ENCODE results near the gene MANBA. TPM values are rescaled to one million over a fixed set of nuclear protein-coding genes. Genes with fewer than 3 reads are reported as not detected.
A peak's percentile ranks its signal among the peaks of the same experiment; 100 is the strongest.
"Not testable (repeated sequence)": the region's sequence is repeated elsewhere in the genome, so short reads cannot be mapped to it uniquely, and the experiment has no call there.

MANBA gene
- total RNA-seq, 1 donor from 2014 or later = 22.4 TPM

DNA sequence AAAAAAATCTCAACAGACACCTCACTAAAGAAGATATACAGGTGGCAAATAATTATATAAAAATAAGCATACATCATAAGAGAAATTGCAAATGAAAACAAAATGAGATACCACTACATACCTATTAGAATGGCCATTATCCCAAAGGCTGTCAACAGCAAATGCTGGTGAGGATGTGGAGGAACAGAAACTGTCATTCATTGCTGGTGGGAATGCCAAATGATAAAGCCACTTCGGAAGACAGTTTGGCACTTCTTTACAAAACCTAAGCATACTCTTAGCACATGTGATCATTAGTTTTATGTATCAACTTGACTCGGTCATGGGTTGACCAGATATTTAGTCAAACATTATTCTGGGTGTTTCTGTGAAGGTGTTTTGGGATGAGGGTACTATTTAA lies 13.5 kb upstream of the MANBA start:
- no peak for DNase-seq
- ATAC-seq (ENCODE audit: poor library complexity) = peak; percentile 89
- intact Hi-C loops (cut with DNase I) = no loop called here

DNA sequence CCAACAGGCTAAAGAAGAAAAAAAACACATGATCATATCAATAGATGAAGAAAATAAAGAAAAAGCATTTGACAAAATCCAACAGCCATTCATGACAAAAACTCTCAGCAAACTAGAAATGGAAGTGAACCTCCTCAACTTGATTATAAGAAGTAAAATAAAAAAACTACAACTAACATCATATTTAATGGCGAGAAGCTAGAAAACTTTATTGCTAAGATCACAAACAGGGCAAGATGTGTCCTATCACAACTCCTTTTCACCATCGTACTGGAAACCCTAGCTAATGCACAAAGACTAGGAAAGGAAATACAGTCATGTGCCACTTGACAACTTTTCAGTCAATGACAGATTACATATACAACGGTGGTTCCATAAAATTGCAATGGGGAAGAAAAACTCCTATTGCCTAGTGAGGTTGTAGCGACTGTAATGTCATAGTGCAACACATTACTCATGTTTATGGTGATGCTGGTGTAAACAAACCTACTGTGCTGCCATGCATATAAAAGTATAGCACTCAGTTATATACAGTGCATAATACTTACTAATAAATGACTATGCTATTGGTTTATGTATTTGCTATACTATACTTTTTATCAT lies 12.1 kb upstream of the MANBA start:
- intact Hi-C loops (cut with DNase I) = no loop called here
- no peak for DNase-seq
- no peak for ATAC-seq (ENCODE audit: poor library complexity)

DNA sequence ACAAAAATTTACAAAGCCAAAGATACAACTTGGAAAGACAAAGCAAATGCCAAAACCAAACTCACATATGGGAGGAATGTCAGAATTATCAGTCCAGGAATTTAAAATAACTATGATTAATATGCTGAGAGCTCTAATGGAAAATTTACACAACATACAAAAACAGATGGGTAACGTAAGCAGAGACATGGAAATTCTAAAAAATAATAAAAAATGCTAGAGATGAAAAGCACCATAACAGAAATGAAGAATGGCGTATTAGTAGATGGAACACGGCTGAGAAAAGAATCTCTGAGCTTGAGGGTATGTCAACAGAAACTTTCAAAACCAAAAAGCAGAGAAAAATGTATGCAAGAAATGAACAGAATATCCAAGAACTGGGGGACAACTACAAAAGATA lies 4.1 kb upstream of the MANBA start:
- ATAC-seq (ENCODE audit: poor library complexity) (no peak), DNase-seq (no peak)
- intact Hi-C loops (cut with DNase I) = loop anchor here (5.0 kb wide), 1 partner anchor 62 kb away; the partner anchor contains the start of gene UBE2D3

DNA sequence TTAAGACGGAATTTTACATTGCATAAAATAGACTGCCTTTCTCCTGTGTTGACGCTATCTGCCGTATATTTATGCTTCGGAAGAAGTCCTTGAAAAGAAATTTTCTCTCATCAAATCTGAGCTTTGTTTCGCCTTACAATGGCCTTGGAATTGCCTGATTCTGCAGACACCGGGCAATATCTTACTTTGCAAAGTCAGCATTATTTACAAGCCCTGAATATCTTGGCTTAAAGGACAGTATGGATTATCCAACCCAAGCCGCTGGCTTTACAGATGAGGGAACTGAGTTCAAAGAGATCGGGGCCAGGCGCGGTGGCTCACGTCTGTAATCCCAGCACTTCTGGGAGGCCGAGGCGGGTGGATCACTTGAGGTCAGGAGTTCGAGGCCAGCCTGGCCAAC lies 1.1 kb upstream of the MANBA start:
- no peak for DNase-seq
- no peak for ATAC-seq (ENCODE audit: poor library complexity)
- intact Hi-C loops (cut with DNase I) = loop anchor here (5.0 kb wide), 1 partner anchor 65 kb away; the partner anchor contains the start of gene UBE2D3

DNA sequence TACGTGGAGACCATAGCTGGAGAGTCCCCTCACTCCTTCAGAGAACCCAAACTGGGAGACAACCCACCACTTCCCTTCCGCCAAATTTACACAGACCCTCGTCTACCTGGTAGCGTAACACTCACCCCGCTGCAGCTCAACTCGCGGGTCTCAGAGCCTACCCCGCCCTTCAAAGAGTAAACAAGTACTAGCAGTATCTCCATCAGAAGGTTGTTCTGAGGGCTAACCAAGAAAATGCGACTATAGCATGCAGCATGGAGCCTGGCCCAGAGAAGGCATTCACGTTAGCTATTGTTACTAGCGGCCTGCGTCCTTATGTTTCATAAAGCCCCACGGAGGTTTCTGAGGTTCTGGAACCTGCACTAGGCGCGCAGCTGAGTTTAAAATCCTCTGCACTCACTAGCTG lies 531 bp upstream of the MANBA start:
- ATAC-seq (ENCODE audit: poor library complexity) = peak; percentile 25
- intact Hi-C loops (cut with DNase I) = loop anchor here (5.0 kb wide), 1 partner anchor 66 kb away; the partner anchor contains the start of gene UBE2D3

DNA sequence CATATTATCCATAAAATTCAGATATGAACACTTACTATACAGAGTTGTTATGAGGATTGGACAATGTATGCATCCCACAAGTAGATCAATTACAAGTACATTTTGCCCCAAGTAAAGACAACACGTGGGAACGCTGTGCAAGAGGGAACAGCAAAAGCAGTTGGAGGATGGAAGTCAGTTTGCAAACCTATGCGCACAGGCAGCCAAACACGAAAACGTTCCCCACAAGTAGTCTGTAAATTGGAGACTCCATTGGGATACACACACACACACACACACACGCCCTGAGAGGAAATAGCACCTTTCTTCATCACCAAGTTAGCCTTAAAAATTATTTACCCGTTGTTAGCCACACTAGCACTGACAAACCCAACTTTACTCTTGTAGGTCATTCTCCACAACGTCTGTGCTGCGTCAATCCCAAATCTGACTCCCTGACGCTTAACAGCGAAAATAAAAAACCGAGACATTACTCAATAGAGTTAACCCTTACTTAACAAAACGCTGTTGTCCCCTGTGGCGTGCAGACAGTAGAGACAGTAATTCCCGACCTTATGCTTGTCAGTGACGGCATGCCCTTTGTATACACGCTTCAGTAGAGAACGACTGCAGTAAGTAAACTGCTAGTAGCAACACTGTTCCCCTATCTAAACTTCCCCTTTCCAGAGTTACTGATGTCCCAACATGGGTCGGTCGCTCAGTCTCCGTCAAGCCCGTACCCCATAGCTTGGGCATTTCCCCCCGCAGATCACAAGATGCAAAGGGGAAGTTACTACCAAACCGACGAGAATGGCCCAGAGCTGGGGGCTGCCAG lies 730 bp downstream of the MANBA start:
- intact Hi-C loops (cut with DNase I) = loop anchor here (5.0 kb wide), 1 partner anchor 67 kb away; the partner anchor contains the start of gene UBE2D3
- no peak for DNase-seq
- ATAC-seq (ENCODE audit: poor library complexity) = peak; percentile 65

More for the DNA sequence above, 531 bp upstream of the MANBA start:
- DNase-seq = no peak

DNA sequence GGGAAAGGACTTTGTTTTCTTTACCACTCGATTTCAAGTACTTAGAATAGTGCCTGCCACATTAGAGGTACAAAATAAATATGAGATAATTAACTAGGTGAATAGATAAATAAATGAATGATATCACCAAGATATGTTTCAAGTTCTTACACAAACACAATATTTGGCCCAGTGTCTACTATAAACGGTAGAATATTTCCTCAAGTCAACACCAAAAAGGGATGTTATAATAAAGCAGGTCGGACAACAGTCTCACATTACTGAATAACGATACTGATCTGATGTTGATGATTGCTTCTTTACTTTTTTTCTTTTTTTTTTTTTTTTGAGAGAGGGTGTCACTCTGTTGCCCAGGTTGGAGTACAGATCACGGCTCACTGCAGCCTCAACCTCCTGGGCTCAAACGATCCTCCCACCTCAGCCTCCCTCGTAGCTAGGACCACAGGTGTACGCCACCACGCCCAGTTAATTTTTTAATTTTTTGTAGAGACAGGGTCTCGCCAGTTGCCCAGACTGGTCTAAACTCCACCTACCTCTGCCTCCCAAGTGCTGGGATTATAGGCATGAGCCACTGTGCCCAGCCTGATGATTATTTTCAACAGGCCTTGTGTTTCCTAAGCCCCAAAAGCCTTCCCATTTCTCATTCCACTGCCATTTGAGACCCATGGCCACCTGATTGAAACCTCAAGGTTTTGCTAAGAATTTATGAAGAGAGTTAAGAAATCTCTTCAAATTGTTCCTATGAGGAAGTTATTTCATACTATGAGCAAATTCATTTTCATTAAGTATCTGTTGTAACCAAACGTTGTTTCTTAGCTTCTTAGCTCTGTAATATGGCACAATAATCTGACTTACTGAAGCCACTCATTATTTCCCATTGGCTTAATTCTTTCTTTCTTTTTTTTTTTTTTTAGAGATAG lies 2.3 kb downstream of the MANBA start:
- intact Hi-C loops (cut with DNase I) = no loop called here
- no peak for ATAC-seq (ENCODE audit: poor library complexity)
- no peak for DNase-seq

DNA sequence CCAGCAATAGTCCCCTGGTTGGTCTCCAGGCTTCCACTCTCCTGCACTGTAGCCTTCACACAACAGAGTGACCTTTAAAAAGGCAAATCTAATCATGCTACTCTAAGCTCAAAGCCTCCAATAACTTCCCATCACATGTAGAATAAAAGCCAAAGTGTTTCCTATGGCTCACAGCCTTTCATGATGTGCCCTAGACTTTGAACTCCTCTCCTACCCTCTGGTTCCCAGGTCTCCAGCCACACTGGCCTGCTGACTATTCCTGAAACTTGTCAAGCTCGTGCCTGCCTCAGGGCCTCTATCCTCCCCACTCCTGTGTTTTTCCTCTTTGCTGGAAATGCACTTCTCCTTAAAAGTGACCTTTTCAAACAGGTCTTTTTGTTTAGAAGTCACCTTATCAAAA lies 3.1 kb downstream of the MANBA start:
- intact Hi-C loops (cut with DNase I) = no loop called here
- ATAC-seq (ENCODE audit: poor library complexity) (no peak), DNase-seq (no peak)

DNA sequence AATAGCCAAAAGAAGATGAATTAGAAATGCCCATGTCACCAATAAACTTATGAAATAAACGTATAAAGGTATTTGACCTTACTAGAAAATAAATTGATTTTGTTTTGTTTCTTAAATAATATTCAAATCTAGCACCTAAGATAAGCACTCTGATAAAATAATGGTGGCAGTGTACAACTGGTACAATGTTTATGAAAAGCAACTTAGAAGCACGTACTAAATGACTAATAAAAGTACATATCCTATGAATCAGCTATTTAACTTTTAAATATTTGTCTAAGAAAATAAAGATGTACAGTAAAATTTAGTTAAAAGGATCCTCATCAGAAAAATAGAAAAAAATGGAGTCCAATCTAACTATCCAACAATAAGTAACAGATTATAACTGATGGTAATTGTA lies 6.7 kb downstream of the MANBA start:
- intact Hi-C loops (cut with DNase I) = no loop called here
- no peak for ATAC-seq (ENCODE audit: poor library complexity)
- no peak for DNase-seq

DNA sequence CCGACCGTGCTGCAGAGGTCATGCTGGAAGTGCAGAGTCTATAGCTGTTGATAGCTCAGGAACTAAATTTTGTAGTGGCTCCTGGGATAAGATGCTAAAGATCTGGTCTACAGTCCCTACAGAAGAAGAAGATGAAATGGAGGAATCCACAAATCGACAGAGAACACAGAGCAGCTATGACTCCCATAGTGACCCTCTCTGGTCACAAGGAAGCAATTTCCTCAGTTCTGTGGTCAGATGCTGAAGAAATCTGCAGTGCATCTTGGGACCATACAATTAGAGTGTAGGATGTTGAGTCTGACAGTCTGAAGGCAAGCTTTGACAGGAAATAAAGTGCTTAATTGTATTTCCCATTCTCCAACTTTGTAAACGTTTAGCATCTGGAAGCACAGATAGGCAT lies 8.8 kb downstream of the MANBA start:
- intact Hi-C loops (cut with DNase I) = no loop called here
- no peak for DNase-seq
- ATAC-seq (ENCODE audit: poor library complexity) = no peak

DNA sequence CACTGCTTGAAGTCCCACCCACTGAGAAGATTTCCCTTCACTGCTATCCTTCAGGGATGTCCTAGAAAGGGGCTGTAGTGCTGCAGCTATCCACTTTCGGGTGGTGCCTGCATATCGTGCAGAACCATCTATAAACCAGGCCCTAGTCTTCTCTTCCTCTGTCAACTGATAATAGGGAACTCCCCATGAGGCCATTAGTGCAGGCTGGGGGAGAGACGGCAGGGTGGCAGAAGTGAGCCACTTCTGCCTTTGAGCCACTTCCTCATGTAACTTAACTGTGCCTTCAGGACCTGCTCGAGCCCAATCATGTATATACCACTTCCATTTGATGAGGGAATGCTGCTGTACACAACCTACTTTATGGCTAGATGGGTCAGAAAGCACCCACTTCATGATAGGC lies 17.4 kb downstream of the MANBA start:
- peak; percentile 55 for ATAC-seq (ENCODE audit: poor library complexity)
- intact Hi-C loops (cut with DNase I); DNase-seq: not testable (repeated sequence)

DNA sequence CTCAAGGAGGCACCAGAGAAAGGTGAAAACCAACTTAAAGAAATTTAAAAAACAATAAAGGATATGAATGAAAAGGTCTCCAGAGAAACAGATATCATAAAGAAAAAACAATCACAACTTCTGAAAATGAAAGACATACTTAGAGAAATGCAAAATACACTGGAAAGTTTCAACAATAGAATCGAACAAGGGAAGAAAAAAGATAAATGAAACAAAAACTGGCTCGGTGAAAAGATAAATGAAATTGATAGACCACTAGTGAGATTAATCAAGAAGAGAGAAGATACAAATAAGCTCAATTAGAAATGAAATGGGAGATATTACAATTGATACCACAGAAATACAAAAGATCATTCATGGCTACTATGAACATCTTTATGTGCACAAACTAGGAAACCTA lies 22.0 kb downstream of the MANBA start:
- DNase-seq; ATAC-seq (ENCODE audit: poor library complexity); intact Hi-C loops (cut with DNase I): not testable (repeated sequence)

DNA sequence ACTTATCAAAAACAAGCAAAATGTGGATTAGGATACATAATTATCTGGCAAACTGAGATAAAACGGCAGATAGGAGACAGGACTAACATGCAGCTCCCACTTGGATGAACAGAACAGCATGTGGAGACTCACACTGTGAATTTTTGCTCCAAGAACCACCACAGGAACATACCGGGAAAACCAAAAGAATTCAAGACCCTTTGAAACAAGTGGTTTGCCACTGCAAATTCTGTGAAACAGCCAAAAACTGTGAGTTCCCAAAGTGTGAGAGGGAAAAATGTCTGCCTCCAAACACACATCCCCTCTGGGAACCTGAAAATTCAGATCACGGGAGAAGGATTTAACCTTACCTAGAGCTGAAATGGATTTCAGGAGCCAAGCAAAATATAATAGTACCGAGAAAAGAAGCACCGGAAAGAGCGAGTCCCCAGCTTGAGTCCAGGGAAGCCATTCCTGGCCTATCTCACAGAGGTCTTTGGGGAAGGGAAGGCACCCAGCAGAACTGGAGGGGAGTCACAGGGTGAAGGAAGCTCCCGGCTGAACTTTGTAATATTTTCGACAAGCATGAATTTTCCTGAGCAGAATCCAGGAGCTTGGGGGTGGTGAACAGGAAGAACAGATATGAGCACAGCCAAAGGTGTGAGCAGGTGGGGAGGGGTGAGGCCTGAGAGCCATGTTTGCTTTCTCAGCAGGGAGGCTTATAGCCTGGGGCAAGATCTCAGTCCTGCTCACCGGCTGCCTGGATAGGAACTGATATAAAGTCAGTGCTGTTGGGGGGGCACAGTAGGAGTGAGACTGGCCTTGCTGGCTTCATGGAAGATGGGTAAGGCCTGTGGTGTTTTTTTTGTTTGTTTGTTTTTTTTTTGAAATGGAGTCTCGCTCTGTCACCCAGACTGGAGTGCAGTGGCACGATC lies 23.9 kb downstream of the MANBA start:
- DNase-seq = no peak
- no peak for ATAC-seq (ENCODE audit: poor library complexity)
- intact Hi-C loops (cut with DNase I) = no loop called here

DNA sequence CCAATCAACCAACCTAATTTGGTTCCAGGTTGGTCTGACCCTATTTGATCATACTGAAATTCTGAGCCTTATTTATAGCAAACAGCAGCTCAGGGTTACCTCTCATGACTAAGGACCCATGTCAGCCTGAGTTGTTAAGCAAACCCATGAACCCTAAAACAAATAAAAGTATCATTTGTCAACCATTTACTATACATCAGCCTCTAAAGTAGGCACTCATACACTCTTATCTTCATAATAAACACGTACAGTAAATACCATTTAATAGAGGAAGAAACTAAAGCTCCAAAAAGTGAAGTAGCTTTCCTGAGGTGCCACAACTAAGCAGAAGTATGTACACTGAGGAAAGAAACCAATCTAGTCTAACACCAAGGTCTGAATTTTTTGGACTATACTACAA lies 25.2 kb downstream of the MANBA start:
- no peak for DNase-seq
- intact Hi-C loops (cut with DNase I) = no loop called here
- no peak for ATAC-seq (ENCODE audit: poor library complexity)

DNA sequence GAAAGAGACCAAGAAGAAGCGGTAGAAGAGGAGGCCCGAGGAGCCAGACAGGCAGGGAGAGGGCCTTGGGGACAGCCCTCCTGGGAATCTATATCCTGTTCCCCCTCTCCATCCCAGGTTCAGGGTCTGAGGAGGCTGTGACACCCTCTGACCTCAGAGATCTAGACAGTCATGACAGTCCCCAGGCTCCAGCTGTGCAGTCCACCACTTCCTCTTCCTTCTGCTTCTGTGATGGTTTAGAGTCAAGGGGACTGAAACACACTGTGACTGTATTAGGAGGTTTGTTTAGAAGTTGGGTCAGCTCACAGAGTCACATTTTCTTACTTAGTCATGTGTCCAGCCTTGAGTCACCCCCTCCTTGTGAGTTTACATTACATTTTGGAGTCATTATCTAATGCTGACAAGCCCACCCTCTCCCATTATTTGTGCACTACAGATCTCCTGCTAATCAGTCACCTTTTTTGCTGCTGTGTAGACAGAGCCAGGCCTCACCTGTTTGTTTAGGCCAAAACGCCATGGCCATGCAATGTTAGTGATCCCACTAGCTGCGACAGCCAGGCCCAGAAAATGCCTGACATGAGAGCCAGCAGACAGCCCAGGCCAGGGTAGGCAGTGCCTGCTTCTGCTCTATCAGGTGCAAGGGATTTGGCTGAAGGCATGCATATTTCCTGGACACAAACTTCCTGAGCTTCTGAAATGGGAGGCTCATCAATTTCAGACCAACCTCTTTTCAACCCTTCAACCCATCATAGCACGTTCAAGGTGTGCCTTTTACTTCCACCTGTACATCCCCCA lies 26.0 kb downstream of the MANBA start:
- DNase-seq (no peak), ATAC-seq (ENCODE audit: poor library complexity) (peak; percentile 64)
- intact Hi-C loops (cut with DNase I) = no loop called here

DNA sequence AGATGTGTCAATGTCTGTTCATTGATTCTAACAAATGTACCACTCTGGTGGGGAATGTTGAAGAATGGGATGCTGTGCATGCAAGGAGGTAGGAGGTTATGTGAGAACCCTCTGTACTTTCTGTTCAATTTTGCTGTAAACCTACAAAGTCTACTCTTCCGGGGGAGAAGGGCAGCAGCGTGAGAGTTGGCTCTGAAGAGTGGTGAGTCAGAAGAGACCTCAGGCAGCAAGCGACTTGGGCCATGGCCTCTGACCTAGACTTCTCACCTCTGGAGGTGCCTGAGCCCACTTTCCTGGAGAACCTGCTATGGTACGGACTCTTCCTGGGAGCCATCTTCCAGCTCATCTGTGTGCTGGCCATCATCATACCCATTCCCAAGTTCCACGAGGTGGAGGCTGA lies 26.7 kb downstream of the MANBA start:
- intact Hi-C loops (cut with DNase I) = no loop called here
- DNase-seq (no peak), ATAC-seq (ENCODE audit: poor library complexity) (no peak)

DNA sequence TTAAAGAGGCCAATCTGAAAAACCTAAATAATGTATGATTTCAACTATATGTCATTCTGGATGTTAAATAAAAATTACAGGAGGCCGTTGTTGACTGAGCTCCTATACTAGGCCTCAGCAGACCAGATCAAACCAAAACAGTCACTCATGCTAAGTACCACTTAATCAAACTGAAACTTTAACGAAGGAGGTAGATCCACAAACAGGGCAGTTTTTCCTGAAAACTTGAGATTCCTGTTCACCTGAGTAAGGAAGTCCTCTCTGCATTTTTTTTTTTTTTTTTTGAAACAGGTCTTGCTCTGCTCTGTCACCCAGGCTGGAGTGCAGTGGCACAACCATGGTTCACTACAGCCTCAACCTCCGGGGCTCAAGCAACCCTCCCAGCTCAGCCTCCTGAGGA lies 27.7 kb downstream of the MANBA start:
- no peak for ATAC-seq (ENCODE audit: poor library complexity)
- intact Hi-C loops (cut with DNase I) = no loop called here
- DNase-seq = no peak

Data from Right ventricle myocardium superior (tissue), 1 donor.